Activated naive CD4-positive, alpha-beta T cell treated with anti-CD3 and anti-CD28 coated beads, Interleukin-2, amount 50 U/mL, for 16 hours (primary cell): ENCODE measurements around the gene ZC3H18.
"Not testable (repeated sequence)": the region's sequence is repeated elsewhere in the genome, so short reads cannot be mapped to it uniquely, and the experiment has no call there.

Experiments used
- DNase-seq: peaks from one replicate; pipeline ENCODE4 v3.0.0-alpha.2; 2020

The ZC3H18 gene

DNA sequence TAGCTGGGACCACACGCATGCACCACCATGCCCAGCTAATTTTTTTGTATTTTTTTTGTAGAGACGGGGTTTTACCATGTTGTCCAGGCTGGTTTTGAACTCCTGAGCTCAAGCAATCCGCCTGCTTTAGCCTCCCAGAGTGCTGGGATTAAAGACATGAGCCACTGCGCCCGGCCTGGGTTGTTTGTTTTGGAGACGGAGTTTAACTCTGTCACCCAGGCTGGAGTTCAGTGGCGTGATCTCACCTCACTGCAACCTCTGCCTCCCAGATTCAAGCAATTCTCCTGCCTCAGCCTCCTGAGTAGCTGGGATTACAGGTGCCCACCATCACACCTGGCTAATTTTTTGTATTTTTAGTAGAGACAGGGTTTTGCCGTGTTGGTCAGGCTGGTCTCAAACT lies 39.2 kb downstream of the ZC3H18 start:
- DNase-seq = not testable (repeated sequence)

DNA sequence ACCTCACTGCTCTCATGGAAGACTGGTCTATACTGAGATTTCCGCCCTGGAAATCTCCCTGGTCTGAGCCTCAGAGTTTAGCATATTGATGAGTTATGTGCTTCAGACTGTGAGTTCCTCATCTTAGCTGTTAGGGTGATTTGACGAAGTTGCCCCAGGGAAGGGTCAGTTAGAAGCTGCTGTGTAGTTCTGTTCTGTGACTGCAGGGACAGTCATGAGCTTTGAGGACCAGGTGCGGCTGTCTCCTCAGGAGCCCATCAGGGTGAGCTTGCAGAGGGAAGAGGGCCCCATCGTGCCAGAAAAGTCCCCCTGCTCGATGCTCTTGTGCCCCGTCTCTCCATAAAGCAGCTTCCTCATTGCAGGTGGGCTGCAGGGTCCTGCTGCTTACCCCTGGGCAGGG lies 39.9 kb downstream of the ZC3H18 start:
- no peak for DNase-seq

DNA sequence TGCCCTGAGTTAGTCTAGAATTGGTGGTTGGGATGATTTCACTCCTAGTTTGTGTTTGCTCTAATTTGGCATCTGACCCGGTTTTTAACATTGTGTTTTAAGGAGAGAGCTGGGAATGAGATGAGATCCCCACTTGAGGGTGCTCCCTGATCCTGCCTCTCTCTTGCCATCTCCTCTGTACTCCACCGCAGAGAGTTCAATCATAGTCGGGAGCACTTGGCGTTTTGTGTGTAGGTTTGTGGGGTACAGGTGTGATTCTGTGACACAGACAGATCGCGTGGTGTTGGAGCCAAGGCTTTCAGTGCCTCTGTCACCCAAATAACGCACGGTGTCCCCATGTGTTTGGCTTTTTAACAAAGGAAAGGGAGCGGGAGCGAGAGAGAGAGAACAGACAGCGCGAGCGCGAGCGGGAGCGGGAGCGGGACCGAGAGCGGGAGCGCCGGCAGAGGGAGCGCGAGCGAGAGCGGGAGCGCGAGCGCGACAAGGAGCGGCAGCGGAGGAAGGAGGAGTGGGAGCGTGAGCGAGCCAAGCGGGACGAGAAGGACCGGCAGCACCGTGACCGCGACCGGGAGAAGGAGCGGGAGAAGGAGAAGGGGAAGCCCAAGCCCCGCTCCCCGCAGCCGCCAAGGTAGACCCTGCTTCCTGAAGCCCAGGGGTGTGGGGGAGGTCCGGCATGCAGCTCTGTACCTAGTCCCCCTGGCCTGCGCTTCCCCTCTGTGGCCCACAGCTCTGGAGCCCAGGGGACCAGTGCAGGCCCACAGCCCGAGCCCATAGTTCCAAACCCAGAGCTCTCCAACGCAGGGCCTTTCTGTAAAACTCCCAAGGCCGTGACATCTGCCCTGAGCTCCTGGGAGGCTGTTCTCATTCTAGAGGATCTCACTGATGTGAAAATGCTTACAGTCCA lies 41.0 kb downstream of the ZC3H18 start:
- no peak for DNase-seq

DNA sequence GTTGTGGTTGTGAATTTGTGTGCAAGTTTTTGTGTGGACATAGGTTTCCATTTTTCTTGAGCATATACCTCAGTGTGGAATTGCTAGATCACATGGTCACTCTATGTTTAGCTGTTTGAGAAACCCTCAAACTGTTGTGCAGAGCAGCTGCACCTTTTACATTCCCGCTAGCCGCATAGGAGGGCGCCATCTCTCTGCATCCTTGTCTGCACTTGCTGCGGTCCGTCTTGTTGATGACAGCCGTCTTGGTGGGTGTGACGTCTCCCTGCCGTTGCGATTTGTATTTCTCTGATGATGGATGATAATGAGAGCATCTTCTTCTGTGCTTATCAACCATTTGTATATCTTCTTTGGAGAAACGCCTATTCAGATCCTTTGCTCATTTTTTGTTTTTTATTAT lies 43.1 kb downstream of the ZC3H18 start:
- DNase-seq = no peak

DNA sequence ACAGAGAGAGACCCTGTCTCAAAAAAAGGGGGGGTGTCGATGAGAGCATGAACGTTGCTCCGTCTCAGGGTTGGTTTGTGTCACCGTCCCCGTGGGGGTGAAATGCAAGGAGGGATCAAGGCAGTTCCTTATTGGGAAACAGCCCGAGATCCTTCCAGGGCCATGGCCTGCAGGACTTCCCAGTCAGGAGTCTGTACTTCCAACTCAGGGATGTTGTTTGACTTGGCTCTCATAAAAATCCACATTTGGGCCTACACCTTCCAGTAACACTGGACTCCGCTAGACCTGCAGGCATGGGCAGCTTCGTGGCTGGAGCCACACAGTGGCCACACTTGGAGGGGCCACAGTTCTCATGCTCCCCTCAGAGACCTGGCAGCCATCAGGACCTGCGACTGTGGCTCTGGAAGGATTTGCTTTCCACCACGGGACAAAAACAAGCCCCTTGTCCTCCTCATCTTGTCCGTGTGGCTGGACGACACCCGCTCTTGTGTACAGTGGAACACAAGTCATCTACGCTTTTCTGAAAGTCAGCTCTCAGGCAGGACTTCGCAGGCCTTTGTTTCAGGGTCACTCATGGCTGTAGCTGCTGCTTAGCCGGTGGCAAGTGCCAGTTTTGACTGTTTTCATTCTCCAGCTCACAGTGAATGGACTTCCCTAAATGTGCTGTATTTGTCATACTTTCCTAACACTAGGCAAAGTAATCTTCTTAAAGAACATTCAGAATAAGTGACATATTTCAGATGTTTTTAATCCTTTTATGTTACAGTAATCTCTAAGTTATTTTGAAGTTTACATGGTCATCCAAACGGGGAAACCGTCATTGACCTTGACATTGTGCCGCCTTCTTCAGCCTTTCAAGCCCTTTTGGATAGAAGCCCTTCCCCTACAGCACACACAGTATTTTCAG lies 44.0 kb downstream of the ZC3H18 start:
- no peak for DNase-seq

DNA sequence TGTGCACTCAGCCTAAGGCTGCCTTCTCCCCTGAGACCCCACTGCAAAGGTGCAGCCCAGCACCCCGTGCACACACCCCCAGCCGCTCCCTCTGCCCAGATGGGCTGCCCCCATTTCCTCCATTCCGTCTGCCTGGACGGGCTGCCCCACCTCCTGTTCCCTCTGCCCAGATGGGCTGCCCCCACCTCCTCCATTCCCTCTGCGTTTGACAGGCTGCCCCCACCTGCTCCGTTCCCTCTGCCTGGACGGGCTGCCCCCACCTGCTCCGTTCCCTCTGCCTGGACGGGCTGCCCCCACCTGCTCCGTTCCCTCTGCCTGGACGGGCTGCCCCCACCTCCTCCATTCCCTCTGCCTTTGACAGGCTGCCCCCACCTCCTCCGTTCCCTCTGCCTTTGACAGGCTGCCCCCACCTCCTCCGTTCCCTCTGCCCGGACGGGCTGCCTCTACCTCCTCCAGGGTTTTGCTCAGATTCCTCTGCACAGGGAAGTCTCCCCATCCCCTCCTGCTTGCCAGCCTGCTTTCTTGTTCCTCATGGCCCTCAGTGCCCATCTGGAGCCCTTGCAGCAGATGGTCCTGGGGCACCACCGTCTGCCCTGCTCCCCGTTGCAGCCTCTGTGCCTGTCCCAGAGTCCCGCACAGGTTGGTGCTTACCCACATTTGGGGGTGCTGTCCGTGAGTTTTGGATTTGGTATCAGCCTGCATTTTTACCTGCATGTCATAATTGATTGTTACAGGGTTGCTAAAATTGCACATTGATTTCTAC lies 44.8 kb downstream of the ZC3H18 start:
- DNase-seq = no peak

DNA sequence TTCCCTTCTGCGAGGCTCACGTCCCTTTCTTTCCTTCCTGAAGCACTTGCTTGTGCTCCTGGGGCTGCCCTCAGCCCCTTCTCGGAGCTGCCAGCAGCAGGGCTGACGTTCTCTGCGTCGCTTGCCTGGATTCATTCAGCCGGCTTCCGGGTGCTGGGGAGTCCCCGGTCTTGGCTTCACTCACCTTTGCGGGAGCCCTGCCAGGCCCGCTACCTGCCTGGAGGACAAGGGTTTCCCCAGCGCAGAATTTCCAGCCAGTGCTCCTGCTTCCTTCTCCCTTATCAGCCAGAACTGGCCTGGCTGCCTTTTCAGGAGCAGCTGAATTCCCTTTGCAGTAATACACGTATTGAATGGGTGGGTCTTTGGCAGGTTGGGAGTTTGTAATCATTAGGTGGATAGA lies 46.1 kb downstream of the ZC3H18 start:
- DNase-seq = no peak

DNA sequence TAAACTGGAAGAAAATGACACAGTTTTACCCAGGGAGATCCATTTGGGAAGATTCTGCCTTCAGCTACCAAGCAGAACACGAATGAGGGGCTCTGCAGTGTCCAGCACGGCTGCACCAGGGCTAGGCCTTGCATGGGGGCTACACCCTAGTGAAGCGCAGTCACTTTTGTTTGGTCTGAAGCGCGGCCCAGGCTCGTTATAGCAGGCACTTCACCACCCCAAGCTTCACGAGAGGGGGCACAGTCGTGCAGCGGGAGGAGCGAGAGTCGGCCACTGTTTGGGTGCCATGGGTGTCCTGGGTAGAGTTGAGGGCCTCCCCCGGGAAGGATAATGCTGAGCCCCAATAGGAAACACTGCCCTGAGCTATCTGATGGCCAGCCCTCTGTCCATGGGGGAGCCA lies 46.5 kb downstream of the ZC3H18 start:
- DNase-seq = no peak

DNA sequence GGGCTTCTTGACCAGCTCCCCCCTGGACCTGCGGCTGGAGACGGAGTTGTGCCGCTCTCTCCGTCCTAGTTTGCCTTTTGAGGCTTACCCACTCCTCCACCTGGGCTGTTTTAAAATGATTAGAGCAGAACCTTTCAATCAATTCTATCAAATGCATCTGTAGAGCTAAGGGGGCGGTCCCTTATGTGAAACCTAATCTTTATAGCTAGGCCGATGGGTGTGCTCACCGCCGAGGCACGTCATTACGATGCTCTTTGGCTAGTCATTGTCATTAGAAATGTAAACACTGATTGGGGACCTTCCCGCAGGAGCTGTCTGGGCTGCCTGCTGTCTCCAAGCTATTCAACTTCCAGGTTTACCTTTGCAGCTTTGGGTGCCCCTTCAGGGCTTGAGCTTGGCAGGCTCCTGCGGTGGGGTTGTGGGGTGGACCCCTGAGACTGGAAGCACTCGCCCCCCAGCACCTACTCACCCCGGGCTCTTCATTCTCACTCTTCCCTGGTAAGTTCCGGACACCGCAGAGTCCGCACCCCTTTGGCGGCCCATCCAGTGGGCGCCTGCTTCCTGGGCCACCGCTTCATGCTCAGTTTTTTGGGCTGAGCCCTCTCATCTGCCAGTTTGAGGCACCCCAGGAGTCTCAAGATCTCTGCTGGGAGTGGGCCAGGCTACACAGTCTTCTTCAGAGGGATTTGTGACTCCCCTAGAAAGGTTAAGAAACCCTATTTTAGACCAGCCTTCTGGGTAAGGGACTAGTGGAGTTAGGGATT lies 47.2 kb downstream of the ZC3H18 start:
- DNase-seq = no peak

DNA sequence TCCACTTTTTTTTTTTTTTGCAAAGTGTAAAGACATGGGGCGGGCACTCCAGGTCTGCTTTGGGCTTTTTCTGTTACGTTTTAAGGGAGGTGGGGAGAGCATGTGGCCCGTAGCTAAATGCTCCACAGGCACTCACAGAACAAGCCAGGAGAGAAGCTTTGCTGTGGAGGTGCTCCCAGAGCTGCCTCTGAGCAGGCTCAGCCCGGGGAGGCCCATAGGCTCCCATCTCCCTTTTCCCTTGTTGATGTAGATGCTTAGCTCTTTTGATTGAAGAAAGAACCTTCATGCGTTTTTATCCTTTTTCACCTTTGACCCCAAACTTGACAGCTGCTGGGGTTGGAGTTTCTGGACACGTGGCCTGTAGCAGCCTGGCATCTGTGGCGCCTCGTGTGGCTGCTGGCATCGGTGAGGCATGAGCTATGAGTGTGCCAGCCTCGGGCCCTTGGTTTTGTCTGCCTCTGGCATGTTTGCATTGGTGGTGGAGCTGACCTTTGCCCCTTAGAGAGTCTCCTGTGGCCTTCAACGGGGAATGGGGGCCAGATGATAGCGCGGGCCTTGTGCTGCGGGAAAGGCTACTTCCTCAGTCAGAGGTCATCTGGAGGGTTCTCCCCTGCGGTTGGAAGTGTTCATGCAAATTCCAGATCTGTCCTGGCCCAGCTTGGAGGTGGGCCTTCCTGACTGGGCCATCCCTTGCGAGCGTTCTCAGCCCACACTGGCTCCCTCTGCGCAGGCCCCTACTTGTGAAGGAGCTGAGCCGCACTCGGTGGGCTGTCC lies 48.2 kb downstream of the ZC3H18 start:
- DNase-seq = no peak

DNA sequence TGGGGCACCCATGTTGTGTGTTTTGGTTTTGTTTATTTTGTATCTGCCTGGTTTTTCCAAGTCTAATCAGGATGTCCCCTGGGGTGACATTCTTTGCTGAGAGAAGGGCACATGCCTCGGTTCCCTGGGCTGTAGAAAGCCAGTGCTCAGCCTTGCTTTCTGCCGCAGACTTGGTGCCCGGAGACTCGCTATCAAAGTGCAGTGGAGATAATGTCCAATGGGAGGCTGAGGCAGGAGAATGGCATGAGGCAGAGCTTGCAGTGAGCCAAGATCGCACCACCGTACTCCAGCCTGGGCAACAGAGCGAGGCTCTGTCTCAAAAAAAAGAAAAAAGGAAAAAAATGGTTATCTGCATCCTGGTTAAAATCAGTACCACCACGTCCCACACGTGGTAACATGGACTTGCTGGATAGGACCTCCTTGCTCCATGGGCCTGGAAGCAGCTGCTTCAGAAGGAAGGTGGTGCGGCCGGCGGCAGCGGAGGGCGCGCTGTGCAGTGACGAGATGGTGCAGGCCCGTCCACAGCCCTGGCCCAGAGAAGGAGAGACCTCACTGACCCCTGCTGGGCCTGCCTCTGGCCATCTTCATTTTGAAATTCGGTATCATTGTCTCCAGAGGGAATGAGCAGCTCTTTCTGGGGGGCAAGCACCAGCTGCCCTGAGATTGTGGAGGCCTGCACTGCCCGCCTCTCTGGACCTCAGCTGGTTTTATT lies 48.9 kb downstream of the ZC3H18 start:
- no peak for DNase-seq

DNA sequence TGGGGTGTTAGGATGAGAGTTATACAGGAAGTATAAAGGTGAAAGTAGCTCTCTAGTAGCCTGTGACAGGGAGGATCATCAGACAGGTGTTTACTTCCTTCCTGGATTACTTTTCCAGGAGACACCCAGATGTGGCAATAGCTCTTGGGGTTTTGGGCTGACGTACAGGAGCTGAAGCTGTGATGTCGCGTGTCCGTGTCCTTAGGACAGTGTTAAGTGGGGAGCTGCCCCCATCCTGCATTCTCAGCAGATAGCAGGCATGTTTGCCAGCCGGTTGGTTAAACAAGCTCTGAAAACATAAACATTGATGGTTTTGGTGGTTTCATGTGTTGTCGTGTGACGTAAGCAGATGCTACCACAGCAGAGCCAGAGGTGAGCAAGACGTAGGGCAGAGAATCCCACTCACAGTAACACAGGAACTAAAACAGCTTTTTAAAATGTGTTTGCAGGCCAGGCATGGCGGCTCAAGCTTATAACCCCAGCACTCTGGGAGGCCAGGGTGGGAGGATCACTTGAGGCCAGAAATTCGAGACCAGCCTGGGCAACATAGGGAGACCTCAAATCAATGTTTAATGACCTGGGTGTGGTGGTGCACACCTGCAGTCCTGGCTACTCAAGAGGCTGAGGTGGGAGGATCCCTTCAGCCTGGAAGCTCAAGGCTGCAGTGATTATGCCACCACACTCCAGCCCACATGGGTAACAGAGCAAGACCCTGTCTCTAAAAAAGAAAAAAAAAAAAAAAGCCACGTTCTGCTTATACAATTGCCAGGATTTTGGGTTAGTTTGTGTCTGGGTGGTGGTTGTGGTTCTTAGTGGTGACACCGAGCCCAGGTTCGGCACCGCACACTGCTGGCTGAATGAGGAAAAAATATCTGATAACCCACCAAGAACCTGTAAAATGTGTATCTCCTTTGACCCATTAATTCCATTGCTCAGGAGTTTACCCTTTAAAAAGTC lies 49.9 kb downstream of the ZC3H18 start:
- DNase-seq = no peak

DNA sequence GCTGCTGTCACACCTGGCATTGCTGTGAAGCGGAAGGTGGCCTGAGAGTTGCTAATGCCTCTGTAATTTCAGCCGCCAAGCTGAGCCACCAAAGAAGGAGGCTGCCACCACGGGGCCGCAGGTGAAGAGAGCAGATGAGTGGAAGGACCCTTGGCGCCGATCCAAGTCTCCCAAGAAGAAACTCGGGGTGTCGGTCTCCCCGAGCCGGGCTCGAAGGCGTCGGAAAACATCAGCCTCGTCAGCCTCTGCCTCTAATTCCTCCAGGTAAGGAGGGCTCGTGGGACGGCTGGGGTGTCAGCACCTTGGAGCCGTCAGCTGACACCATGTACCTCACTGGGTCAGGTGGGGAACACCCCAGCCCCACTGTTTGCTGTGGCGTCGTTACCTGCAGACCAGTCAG lies 51.9 kb downstream of the ZC3H18 start:
- DNase-seq = no peak

DNA sequence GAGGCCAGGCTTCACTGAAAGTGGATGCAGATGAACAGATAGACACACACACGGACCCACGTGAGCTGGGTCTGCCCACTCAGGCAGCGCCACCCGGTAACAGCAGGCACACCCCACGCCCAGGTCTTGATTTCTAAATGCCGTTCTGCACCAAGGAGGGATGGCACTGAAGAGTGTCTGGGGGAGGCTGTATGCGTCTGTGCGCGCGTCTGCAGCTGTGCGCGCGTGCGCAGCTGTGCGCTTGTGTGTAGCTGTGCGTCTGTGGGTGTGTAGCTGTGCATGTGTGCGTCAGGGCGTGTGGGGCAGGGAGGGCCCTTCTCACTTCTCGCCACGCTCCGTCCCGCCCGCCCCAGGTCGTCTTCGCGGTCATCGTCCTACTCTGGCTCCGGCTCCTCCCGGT lies 52.7 kb downstream of the ZC3H18 start:
- DNase-seq = no peak

DNA sequence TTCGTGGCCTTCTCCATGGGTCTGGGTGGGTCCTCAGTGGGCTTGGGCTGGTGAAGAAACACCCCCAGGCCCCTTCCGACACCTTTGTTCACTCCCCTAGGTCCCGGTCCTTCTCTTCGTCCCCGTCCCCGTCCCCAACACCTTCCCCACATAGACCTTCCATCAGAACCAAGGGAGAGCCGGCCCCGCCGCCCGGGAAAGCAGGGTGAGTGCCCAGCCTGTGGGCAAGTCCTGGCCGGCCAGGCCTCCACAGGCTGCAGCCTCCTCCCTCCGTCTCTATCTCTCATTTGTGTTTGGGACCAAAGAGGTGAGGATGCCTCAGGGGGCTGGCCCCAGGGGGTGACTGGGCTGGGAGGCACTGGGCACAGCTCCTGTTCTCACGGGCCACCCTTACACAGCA lies 53.7 kb downstream of the ZC3H18 start:
- DNase-seq = no peak

DNA sequence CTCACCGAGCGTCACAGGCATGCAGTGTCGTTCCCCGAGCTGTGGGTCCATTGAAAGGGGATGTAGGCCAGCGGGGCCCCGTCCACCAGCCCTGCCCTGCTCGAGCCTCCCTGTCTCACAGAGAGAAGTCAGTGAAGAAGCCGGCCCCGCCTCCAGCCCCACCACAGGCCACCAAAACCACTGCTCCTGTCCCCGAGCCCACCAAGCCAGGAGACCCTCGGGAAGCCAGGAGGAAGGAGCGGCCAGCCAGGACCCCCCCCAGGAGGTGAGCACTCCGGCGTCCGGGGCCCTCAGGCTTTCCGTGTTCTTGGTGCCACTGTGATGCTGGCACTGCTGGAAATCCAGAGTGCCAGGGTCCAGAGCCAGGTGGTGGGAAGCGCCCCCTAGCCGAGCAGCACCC lies 54.3 kb downstream of the ZC3H18 start:
- DNase-seq = no peak

DNA sequence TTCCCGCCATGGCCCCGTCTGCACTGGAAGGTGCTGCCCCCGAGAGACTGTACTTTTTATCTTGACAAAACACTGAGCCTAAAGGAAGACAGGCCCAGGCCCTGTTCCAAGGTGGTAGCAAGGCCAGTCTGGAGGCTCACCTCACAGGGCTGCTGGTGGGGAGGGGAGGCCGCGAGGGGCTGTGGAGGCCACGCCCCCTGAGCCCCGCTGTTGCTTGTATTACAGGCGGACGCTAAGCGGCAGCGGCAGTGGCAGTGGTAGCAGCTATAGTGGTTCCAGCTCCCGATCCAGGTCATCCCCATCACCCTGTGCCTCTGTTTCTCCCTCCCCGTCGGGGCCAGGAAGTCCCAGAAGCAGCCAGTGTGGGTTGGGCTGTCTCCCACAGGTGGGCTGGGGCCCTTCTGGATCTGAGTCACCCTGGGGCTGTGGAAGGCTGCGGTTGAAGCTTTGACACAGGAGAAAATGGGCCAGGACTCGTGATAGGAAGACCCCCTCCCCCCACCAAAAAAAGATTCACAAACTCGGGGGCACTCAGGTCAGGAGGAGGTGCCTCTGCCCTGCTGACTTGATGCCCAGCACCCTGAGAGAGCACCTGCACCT lies 54.9 kb downstream of the ZC3H18 start:
- DNase-seq = no peak

DNA sequence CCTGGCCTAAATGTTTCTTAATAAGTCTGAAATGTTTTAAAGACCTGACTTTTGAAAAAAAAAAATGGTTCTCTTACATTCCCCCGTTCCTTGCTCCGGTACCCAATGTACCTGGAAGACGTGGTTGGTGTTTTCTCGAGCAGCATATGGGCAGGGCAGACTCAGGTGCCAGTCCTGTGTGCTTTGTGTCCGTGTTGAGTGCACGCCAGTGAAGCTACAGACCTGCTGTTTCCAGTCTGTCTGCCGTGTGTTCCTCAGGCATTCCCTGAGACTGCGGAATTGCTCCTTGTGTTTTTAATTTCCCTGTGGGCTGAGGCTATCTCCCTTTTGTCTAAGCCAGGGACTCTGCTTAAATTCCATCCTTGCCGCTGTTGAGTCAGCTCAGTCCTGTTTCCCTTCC lies 56.4 kb downstream of the ZC3H18 start:
- no peak for DNase-seq
